ENCODE data around the gene LORICRIN.

Gene LORICRIN

GRCh38 chr1:153253693-153254092 lies 5.8 kb upstream of the LORICRIN start:
- TF ChIP-seq, protein P1, sequence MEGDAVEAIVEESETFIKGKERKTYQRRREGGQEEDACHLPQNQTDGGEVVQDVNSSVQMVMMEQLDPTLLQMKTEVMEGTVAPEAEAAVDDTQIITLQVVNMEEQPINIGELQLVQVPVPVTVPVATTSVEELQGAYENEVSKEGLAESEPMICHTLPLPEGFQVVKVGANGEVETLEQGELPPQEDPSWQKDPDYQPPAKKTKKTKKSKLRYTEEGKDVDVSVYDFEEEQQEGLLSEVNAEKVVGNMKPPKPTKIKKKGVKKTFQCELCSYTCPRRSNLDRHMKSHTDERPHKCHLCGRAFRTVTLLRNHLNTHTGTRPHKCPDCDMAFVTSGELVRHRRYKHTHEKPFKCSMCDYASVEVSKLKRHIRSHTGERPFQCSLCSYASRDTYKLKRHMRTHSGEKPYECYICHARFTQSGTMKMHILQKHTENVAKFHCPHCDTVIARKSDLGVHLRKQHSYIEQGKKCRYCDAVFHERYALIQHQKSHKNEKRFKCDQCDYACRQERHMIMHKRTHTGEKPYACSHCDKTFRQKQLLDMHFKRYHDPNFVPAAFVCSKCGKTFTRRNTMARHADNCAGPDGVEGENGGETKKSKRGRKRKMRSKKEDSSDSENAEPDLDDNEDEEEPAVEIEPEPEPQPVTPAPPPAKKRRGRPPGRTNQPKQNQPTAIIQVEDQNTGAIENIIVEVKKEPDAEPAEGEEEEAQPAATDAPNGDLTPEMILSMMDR (IDR thresholded peaks at IDR 0.05; ENCODE audit: low read depth, low read length, missing control alignments) = no peak
- no peak overlapping the region for H3K4me3 ChIP-seq (ENCODE audit: low read depth, low read length)

GRCh38 chr1:153260585-153261280 lies 1.2 kb downstream of the LORICRIN start:
- H3K4me3 ChIP-seq (ENCODE audit: low read depth, low read length) = no peak overlapping the region
- TF ChIP-seq, protein P1 (IDR thresholded peaks at IDR 0.05; ENCODE audit: low read depth, low read length, missing control alignments) = no peak
- DNase-seq (ENCODE audit: low read depth) = no peak

More at GRCh38 chr1:153253693-153254092, 5.8 kb upstream of the LORICRIN start:
- DNase-seq (ENCODE audit: low read depth) = no peak

DNA sequence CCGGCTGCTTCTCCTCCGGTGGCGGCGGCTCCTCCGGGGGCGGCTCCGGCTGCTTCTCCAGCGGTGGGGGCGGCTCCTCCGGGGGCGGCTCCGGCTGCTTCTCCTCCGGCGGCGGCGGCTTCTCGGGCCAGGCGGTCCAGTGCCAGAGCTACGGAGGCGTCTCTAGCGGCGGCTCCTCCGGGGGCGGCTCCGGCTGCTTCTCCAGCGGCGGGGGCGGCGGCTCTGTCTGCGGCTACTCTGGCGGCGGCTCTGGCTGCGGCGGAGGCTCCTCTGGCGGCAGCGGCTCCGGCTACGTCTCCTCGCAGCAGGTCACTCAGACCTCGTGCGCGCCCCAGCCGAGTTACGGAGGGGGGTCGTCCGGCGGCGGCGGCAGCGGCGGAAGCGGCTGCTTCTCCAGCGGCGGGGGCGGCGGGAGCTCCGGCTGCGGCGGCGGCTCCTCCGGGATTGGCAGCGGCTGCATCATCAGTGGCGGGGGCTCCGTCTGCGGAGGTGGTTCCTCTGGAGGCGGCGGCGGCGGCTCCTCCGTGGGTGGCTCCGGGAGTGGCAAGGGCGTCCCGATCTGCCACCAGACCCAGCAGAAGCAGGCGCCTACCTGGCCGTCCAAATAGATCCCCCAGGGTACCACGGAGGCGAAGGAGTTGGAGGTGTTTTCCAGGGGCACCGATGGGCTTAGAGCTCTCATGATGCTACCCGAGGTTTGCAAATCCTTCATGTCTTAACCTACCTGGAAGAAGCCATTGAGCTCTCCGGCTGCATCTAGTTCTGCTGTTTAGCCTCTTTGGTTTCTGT lies 2.0 kb downstream of the LORICRIN start:
- DNase-seq (ENCODE audit: low read depth) = no peak
- TF ChIP-seq, protein P1 (IDR thresholded peaks at IDR 0.05; ENCODE audit: low read depth, low read length, missing control alignments) = no peak
- H3K4me3 ChIP-seq (ENCODE audit: low read depth, low read length) = peak overlapping the region; percentile 20

DNA sequence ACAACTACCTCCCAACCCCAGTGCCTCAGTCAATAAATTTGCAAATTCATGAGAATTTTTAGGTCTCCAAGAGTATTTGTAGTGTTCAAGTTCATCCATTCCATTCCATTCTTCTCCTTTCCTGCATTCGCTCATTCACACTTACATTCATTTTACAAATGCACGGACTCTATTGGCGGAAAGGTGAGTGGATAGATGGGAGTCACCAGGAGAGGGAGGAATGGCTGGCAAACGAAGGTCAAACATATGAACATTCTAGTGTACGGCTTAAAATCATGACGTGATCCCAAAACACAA lies 2.5 kb downstream of the LORICRIN start:
- no peak for DNase-seq (ENCODE audit: low read depth)
- H3K4me3 ChIP-seq (ENCODE audit: low read depth, low read length) = peak overlapping the region; percentile 20
- TF ChIP-seq, protein P1 (IDR thresholded peaks at IDR 0.05; ENCODE audit: low read depth, low read length, missing control alignments) = no peak

DNA sequence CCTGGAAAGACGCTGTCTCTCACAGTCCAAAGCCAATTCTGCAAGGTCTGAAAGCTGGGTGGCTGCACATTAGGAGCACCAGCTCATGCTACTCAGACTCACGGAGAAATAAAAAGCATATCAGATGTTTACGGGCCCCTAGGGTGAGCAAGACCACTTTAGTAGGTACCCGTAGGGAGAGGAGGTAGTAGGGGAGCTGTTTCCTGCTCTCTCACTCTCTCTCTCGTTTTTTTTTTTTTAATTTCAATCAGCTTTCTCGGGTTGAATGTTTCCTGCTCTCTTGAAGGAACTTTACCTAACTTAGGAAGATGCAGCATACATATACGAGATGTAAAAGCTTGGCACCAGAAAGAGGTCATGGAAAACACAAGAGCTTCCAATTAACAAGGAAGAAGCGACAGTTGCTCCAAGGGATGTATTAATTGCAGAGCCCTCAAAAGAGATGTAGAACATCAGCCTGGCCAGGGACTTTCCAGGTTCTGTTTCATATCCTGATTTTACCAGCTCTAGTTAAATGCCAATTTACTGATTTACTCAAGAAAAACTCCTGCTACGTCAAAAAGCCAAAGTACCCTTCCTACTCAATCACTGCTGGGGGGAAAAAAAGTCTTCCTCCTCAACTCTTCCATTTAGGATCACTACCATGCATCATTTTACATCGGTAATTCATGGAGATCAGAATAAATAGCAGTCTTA lies 3.1 kb downstream of the LORICRIN start:
- TF ChIP-seq, protein P1 (IDR thresholded peaks at IDR 0.05; ENCODE audit: low read depth, low read length, missing control alignments) = no peak
- peak overlapping the region; percentile 19; the same call in 1 of the 2 replicates for H3K4me3 ChIP-seq (ENCODE audit: low read depth, low read length)
- no peak for DNase-seq (ENCODE audit: low read depth)

GRCh38 chr1:153265457-153265856 lies 6.0 kb downstream of the LORICRIN start:
- H3K4me3 ChIP-seq (ENCODE audit: low read depth, low read length) = no peak overlapping the region
- no peak for DNase-seq (ENCODE audit: low read depth)
- TF ChIP-seq, protein P1 (IDR thresholded peaks at IDR 0.05; ENCODE audit: low read depth, low read length, missing control alignments) = peak; percentile 15
